H9 (cell line): ENCODE results near the gene GPLD1. TPM values are rescaled to one million over a fixed set of nuclear protein-coding genes. Genes with fewer than 3 reads are reported as not detected.

ENCODE experiments used
- DNase-seq: peaks from one replicate; pipeline ENCODE4 v3.0.0-alpha.2; 2017
- H2AFZ ChIP-seq: one replicate; pipeline ENCODE4 v1.6.1; 2013; ENCODE audit warnings: mild to moderate bottlenecking, low read length, control low read depth, moderate library complexity
- H2AK5ac ChIP-seq: 2 replicates; pipeline ENCODE4 v1.6.1; 2013; ENCODE audit warnings: low read length, control low read depth, mixed read lengths; ENCODE audit not compliant: insufficient read length
- H2BK120ac ChIP-seq: one replicate; pipeline ENCODE4 v1.6.1; 2013; ENCODE audit warnings: low read depth, mild to moderate bottlenecking, low read length, control low read depth, inconsistent platforms; ENCODE audit not compliant: poor library complexity, severe bottlenecking
- H2BK12ac ChIP-seq: 2 replicates; pipeline ENCODE4 v1.6.1; 2013; ENCODE audit warnings: low read length, control low read depth, mixed read lengths, low read depth; ENCODE audit not compliant: insufficient read length
- H2BK15ac ChIP-seq: 2 replicates; pipeline ENCODE4 v1.6.1; 2013; ENCODE audit warnings: low read depth, low read length, control low read depth
- H2BK20ac ChIP-seq: one replicate; pipeline ENCODE4 v1.6.1; 2013; ENCODE audit warnings: low read depth, mild to moderate bottlenecking, low read length, control low read depth, inconsistent platforms; ENCODE audit not compliant: poor library complexity, severe bottlenecking
- H2BK5ac ChIP-seq: 2 replicates; pipeline ENCODE4 v1.6.1; 2013; ENCODE audit warnings: low read length, control low read depth, mixed read lengths; ENCODE audit not compliant: insufficient read length
- H3K14ac ChIP-seq: 2 replicates; pipeline ENCODE4 v1.6.1; 2013; ENCODE audit warnings: low read length, control low read depth; ENCODE audit not compliant: insufficient read depth
- H3K18ac ChIP-seq: 2 replicates; pipeline ENCODE4 v1.6.1; 2013; ENCODE audit warnings: low read depth, mild to moderate bottlenecking, mixed read lengths, low read length, control low read depth; ENCODE audit not compliant: insufficient read length
- H3K23ac ChIP-seq: 2 replicates; pipeline ENCODE4 v1.6.1; 2013; ENCODE audit warnings: low read length, control low read depth, mixed read lengths, low read depth; ENCODE audit not compliant: insufficient read length
- H3K23me2 ChIP-seq: 2 replicates; pipeline ENCODE4 v1.6.1; 2013; ENCODE audit warnings: low read depth, mild to moderate bottlenecking, mixed read lengths, low read length, control low read depth; ENCODE audit not compliant: insufficient read length, poor library complexity, severe bottlenecking
- H3K27ac ChIP-seq: 2 replicates; pipeline ENCODE4 v1.5.1; 2013; ENCODE audit warnings: low read length, control low read depth, mixed read lengths, low read depth; ENCODE audit not compliant: insufficient read length
- H3K27me3 ChIP-seq: 2 replicates; pipeline ENCODE4 v1.6.1; 2013; ENCODE audit warnings: low read length, control low read depth, inconsistent platforms; ENCODE audit not compliant: insufficient read depth
- H3K4ac ChIP-seq: 2 replicates; pipeline ENCODE4 v1.6.1; 2013; ENCODE audit warnings: low read depth, mild to moderate bottlenecking, control low read depth, inconsistent platforms, low read length, moderate library complexity
- H3K4me1 ChIP-seq: 2 replicates; pipeline ENCODE4 v1.6.1; 2013; ENCODE audit warnings: low read length, control low read depth, inconsistent platforms; ENCODE audit not compliant: insufficient read depth
- H3K4me2 ChIP-seq: 2 replicates; pipeline ENCODE4 v1.6.1; 2013; ENCODE audit warnings: low read length, control low read depth, mixed read lengths; ENCODE audit not compliant: insufficient read length, insufficient read depth
- H3K56ac ChIP-seq: 2 replicates; pipeline ENCODE4 v1.6.1; 2013; ENCODE audit warnings: low read depth, mild to moderate bottlenecking, mixed read lengths, low read length, control low read depth; ENCODE audit not compliant: insufficient read length
- H3K79me1 ChIP-seq: 2 replicates; pipeline ENCODE4 v1.6.1; 2013; ENCODE audit warnings: low read depth, mild to moderate bottlenecking, moderate library complexity, low read length, control low read depth, inconsistent platforms; ENCODE audit not compliant: insufficient read depth, poor library complexity, severe bottlenecking
- H3K79me2 ChIP-seq: 2 replicates; pipeline ENCODE4 v1.6.1; 2013; ENCODE audit warnings: low read length, control low read depth, inconsistent platforms; ENCODE audit not compliant: insufficient read depth
- H3K9ac ChIP-seq: 2 replicates; pipeline ENCODE4 v1.6.1; 2013; ENCODE audit warnings: low read length, control low read depth, mixed read lengths; ENCODE audit not compliant: insufficient read length; ENCODE audit errors: extremely low read depth
- H3K9me3 ChIP-seq: one replicate; pipeline ENCODE4 v1.6.1; 2013; ENCODE audit warnings: low read depth, low read length, inconsistent platforms; ENCODE audit not compliant: control insufficient read depth
- H3T11ph ChIP-seq: one replicate; pipeline ENCODE4 v1.6.1; 2013; ENCODE audit warnings: mild to moderate bottlenecking, low read length, control low read depth, inconsistent platforms
- H4K20me1 ChIP-seq: one replicate; pipeline ENCODE4 v1.6.1; 2013; ENCODE audit not compliant: control insufficient read depth, insufficient read length, insufficient read depth
- H4K5ac ChIP-seq: 2 replicates; pipeline ENCODE4 v1.6.1; 2013; ENCODE audit warnings: low read depth, mild to moderate bottlenecking, mixed read lengths, low read length, control low read depth; ENCODE audit not compliant: insufficient read length
- H4K8ac ChIP-seq: replicated peaks from 2 replicates; pipeline ENCODE4 v1.6.1; 2013; ENCODE audit warnings: low read length, control low read depth, mixed read lengths, low read depth; ENCODE audit not compliant: insufficient read length
- H4K91ac ChIP-seq: 2 replicates; pipeline ENCODE4 v1.6.1; 2013; ENCODE audit warnings: low read depth, mild to moderate bottlenecking, moderate library complexity, mixed read lengths, low read length, control low read depth; ENCODE audit not compliant: insufficient read length
- H3K27ac Mint-ChIP-seq, 3 experiments: 2 replicates in 2 of 3; 3 replicates in 1 of 3; pipeline ENCODE4 v1.8.0; 2020 to 2021; ENCODE audit warnings: mixed read lengths in 3 of 3, mild to moderate bottlenecking in 1 of 3, moderate library complexity in 1 of 3
- H3K27me3 Mint-ChIP-seq: 2 replicates; pipeline ENCODE4 v1.8.0; 2021; ENCODE audit warnings: low read depth, mild to moderate bottlenecking, moderate library complexity, mixed read lengths
- H3K36me3 Mint-ChIP-seq, 3 experiments: 2 replicates in 2 of 3; 3 replicates in 1 of 3; pipeline ENCODE4 v1.8.0; 2020 to 2021; ENCODE audit warnings: low read depth in 3 of 3, mixed read lengths in 3 of 3; ENCODE audit not compliant: insufficient read depth in 1 of 3
- H3K4me1 Mint-ChIP-seq, 2 experiments: 2 replicates each; pipeline ENCODE4 v1.8.0; 2020; ENCODE audit warnings: mixed read lengths in 2 of 2
- H3K4me3 Mint-ChIP-seq, 2 experiments: 2 replicates in 1 of 2; 3 replicates in 1 of 2; pipeline ENCODE4 v1.8.0; 2020 to 2021; ENCODE audit warnings: mild to moderate bottlenecking in 2 of 2, mixed read lengths in 2 of 2, moderate library complexity in 1 of 2
- H3K9me3 Mint-ChIP-seq, 2 experiments: 2 replicates in 1 of 2; 3 replicates in 1 of 2; pipeline ENCODE4 v1.8.0; 2020; ENCODE audit warnings: mild to moderate bottlenecking in 2 of 2, mixed read lengths in 2 of 2, moderate library complexity in 1 of 2
- WGBS: extraction: QIAGEN DNeasy Blood & Tissue Kit; methylation state at CpG from one replicate; pipeline ENCODE4 v1.1.7; 2013; ENCODE audit warnings: missing lambda C conversion rate, low lambda C conversion rate, mixed read lengths; ENCODE audit not compliant: insufficient read length; ENCODE audit errors: extremely low coverage; 5-methylcytosine and 5-hydroxymethylcytosine counted together
- total RNA-seq: library from RNA; stranded (reverse); gene quantifications from 2 replicates; pipeline ENCODE4 v1.2.1, GENCODE V29; 2021
- TF ChIP-seq, protein P1 (sequence below): fragments of 200-600 bp; sonication (generic); conservative IDR thresholded peaks from 3 replicates; pipeline ENCODE4 v1.8.0; 2021; ENCODE audit warnings: antibody characterized with exemption, mild to moderate bottlenecking

The GPLD1 gene
- total RNA-seq, 1 experiment from 2014 or later: 8.0 TPM

DNA sequence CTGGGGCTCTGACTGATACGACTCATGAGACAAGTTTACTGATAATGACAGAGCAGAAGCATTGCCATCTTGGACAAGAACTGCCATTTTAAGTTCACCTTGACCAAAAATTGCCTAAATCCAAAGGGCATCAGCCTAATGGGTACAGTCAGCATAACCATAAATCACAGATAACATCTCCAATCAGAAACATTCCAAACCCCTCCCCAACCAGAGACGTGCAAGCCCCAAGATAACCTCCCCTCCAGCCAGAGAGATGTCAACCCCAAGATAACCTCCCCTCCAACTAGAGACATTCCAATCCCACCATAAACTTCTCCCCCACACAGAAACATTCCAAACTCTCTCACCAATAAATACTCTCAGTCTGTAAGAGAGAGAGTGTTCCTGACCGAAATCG lies 10.5 kb downstream of the GPLD1 start:
- Histone ChIP-seq H3K23me2 (no peaks in the 10 kb centered on the region), H3K79me1 (no peaks in the 10 kb centered on the region), H2BK120ac (no peak overlapping the region), H2BK15ac (no peak overlapping the region), H3K4me2 (no peak overlapping the region), H3K27me3 (no peaks in the 10 kb centered on the region), H3K18ac (no peak overlapping the region), H3K56ac (no peak overlapping the region), H3K23ac (no peak overlapping the region), H2BK5ac (no peak overlapping the region), H2BK20ac (no peak overlapping the region), H3K79me2 (no peaks in the 10 kb centered on the region), H4K20me1 (no peaks in the 10 kb centered on the region), H3K27ac (no peak overlapping the region), H2BK12ac (no peak overlapping the region), H4K91ac (no peak overlapping the region), H3K4me1 (no peaks in the 10 kb centered on the region), H3K9ac (no peak overlapping the region), H3K14ac (no peak overlapping the region), H3K9me3 (no peaks in the 10 kb centered on the region), H3K4ac (no peak overlapping the region), H2AFZ (no peak overlapping the region), H4K8ac (no peak overlapping the region), H3T11ph (no peak overlapping the region), H2AK5ac (no peak overlapping the region), H4K5ac (no peak overlapping the region)
- TF ChIP-seq, protein P1, sequence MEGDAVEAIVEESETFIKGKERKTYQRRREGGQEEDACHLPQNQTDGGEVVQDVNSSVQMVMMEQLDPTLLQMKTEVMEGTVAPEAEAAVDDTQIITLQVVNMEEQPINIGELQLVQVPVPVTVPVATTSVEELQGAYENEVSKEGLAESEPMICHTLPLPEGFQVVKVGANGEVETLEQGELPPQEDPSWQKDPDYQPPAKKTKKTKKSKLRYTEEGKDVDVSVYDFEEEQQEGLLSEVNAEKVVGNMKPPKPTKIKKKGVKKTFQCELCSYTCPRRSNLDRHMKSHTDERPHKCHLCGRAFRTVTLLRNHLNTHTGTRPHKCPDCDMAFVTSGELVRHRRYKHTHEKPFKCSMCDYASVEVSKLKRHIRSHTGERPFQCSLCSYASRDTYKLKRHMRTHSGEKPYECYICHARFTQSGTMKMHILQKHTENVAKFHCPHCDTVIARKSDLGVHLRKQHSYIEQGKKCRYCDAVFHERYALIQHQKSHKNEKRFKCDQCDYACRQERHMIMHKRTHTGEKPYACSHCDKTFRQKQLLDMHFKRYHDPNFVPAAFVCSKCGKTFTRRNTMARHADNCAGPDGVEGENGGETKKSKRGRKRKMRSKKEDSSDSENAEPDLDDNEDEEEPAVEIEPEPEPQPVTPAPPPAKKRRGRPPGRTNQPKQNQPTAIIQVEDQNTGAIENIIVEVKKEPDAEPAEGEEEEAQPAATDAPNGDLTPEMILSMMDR: no peak
- H3K4me1 Mint-ChIP-seq: no peaks in the 10 kb centered on the region
- no peak for DNase-seq
- no peaks in the 10 kb centered on the region for H3K27me3 Mint-ChIP-seq
- H3K36me3 Mint-ChIP-seq: peaks cover 11 to 22% (median 19%) of the 10 kb centered on the region in 3 experiments
- H3K9me3 Mint-ChIP-seq: peaks cover 7 to 11% of the 10 kb centered on the region in 2 experiments; a peak in 4 of 5 replicates
- H3K27ac Mint-ChIP-seq: no peak overlapping the region
- H3K4me3 Mint-ChIP-seq: no peak overlapping the region
- no CpG with 5 or more reads among the region's 4 CpGs for WGBS
